HEK293 (cell line): ENCODE data around the gene CDK5.

Source experiments
- CTCF ChIA-PET: fragments of 350-600 bp; formaldehyde crosslinking; extraction: SDS; loops from one replicate; lab custom pipeline; 2021; ENCODE audit warnings: antibody characterized with exemption; lab: Yijun Ruan, JAX
- POLR2A ChIA-PET: fragments of 300-600 bp; formaldehyde crosslinking; extraction: SDS; loops from one replicate; lab custom pipeline; 2020; ENCODE audit warnings: antibody characterized with exemption, inconsistent platforms; lab: Yijun Ruan, JAX
- H3K27ac ChIP-seq: fragments of 200-500 bp; sonication (Bioruptor generic); 2 replicates; pipeline ENCODE4 v1.5.1; 2014; ENCODE audit warnings: low read depth, low read length, control low read depth, inconsistent platforms; ENCODE audit errors: extremely low read depth
- H3K36me3 ChIP-seq, 2 experiments: fragments of 200-500 bp in 1 of 2; sonication (Bioruptor generic) in 1 of 2; 1 replicate in 1 of 2; 2 replicates in 1 of 2; pipeline ENCODE4 v1.5.1; 2014 to 2017; ENCODE audit warnings: inconsistent platforms in 2 of 2, low read length in 2 of 2; ENCODE audit not compliant: control insufficient read depth in 2 of 2, insufficient read depth in 1 of 2
- H3K4me1 ChIP-seq: fragments of 200-500 bp; sonication (Bioruptor generic); 2 replicates; pipeline ENCODE4 v1.5.1; 2014; ENCODE audit warnings: mild to moderate bottlenecking, low read length, inconsistent platforms; ENCODE audit not compliant: control insufficient read depth, insufficient read depth
- H3K4me3 ChIP-seq: 2 replicates; pipeline ENCODE4 v1.5.1; 2011; ENCODE audit warnings: low read depth, mild to moderate bottlenecking, control low read depth, low read length, moderate library complexity
- H3K9me3 ChIP-seq: fragments of 200-500 bp; sonication (Bioruptor generic); 2 replicates; pipeline ENCODE4 v1.5.1; 2014; ENCODE audit warnings: low read depth, low read length, inconsistent platforms; ENCODE audit not compliant: control insufficient read depth, insufficient read depth
- GLI2 ChIP-seq: fragments of 450-650 bp; formaldehyde crosslinking; IDR thresholded peaks from 2 replicates; pipeline ENCODE4; 2017; ENCODE audit warnings: missing biosample characterization, missing genetic modification characterization, low read depth, borderline replicate concordance
- HOXD13 ChIP-seq: sonication (generic); formaldehyde crosslinking; IDR thresholded peaks from 2 replicates; pipeline ENCODE4 v1.8.0; 2022; ENCODE audit warnings: missing genetic modification reagents, borderline replicate concordance
- KLF1 ChIP-seq: fragments of 450-650 bp; formaldehyde crosslinking; IDR thresholded peaks from 2 replicates; pipeline ENCODE4 v1.5.1; 2016; ENCODE audit warnings: missing biosample characterization, missing genetic modification characterization
- OVOL3 ChIP-seq: fragments of 450-650 bp; formaldehyde crosslinking; IDR thresholded peaks from 2 replicates; pipeline ENCODE4 v1.5.1; 2016; ENCODE audit warnings: missing biosample characterization, missing genetic modification characterization
- YY2 ChIP-seq: fragments of 450-650 bp; formaldehyde crosslinking; IDR thresholded peaks from 2 replicates; pipeline ENCODE4 v1.5.1; 2016; ENCODE audit warnings: missing biosample characterization, missing genetic modification characterization
- ZBTB48 ChIP-seq: fragments of 450-650 bp; formaldehyde crosslinking; IDR thresholded peaks from 2 replicates; pipeline ENCODE4 v1.5.1; 2016; ENCODE audit warnings: missing biosample characterization, missing genetic modification characterization
- ZNF121 ChIP-seq: fragments of 450-650 bp; formaldehyde crosslinking; IDR thresholded peaks from 2 replicates; pipeline ENCODE4 v1.5.1; 2016; ENCODE audit warnings: missing biosample characterization, missing genetic modification characterization
- ZNF138 ChIP-seq: fragments of 450-650 bp; formaldehyde crosslinking; IDR thresholded peaks from 2 replicates; pipeline ENCODE4 v1.5.1; 2016; ENCODE audit warnings: missing biosample characterization, missing genetic modification characterization, borderline replicate concordance
- ZNF140 ChIP-seq: fragments of 450-650 bp; formaldehyde crosslinking; IDR thresholded peaks from 2 replicates; pipeline ENCODE4 v1.5.1; 2016; ENCODE audit warnings: missing biosample characterization, missing genetic modification characterization
- ZNF221 ChIP-seq: fragments of 450-650 bp; formaldehyde crosslinking; IDR thresholded peaks from 2 replicates; pipeline ENCODE4 v1.5.1; 2017; ENCODE audit warnings: missing biosample characterization, missing genetic modification characterization, borderline replicate concordance
- ZNF302 ChIP-seq: fragments of 450-650 bp; formaldehyde crosslinking; IDR thresholded peaks from 2 replicates; pipeline ENCODE4 v1.5.1; 2016; ENCODE audit warnings: missing biosample characterization, missing genetic modification characterization, low read depth
- ZNF324 ChIP-seq: fragments of 450-650 bp; formaldehyde crosslinking; IDR thresholded peaks from 2 replicates; pipeline ENCODE4 v1.5.1; 2016; ENCODE audit warnings: missing biosample characterization, missing genetic modification characterization
- ZNF529 ChIP-seq: fragments of 450-650 bp; formaldehyde crosslinking; IDR thresholded peaks from 2 replicates; pipeline ENCODE4 v1.5.1; 2017; ENCODE audit warnings: missing genetic modification characterization, missing biosample characterization; ENCODE audit not compliant: insufficient replicate concordance
- ZNF555 ChIP-seq: fragments of 450-650 bp; formaldehyde crosslinking; conservative IDR thresholded peaks from 2 replicates; pipeline ENCODE4 v1.5.1; 2017; ENCODE audit warnings: missing biosample characterization, mild to moderate bottlenecking, missing genetic modification characterization, inconsistent platforms
- ZNF558 ChIP-seq: fragments of 450-650 bp; formaldehyde crosslinking; IDR thresholded peaks from 2 replicates; pipeline ENCODE4 v1.5.1; 2016; ENCODE audit warnings: missing biosample characterization, missing genetic modification characterization
- ZNF600 ChIP-seq: fragments of 450-650 bp; formaldehyde crosslinking; IDR thresholded peaks from 2 replicates; pipeline ENCODE4 v1.5.1; 2016; ENCODE audit warnings: missing biosample characterization, missing genetic modification characterization
- ZNF660 ChIP-seq: fragments of 450-650 bp; IDR thresholded peaks from 2 replicates; pipeline ENCODE4 v1.5.1; 2018; ENCODE audit warnings: missing biosample characterization, mild to moderate bottlenecking, missing genetic modification characterization
- ZNF707 ChIP-seq: fragments of 450-650 bp; formaldehyde crosslinking; IDR thresholded peaks from 2 replicates; pipeline ENCODE4 v1.5.1; 2016; ENCODE audit warnings: missing biosample characterization, missing genetic modification characterization
- TF ChIP-seq, protein P1 (sequence below): fragments of 450-650 bp; formaldehyde crosslinking; IDR thresholded peaks from 2 replicates; pipeline ENCODE4 v1.5.1; 2016; ENCODE audit warnings: missing biosample characterization, missing genetic modification characterization
- TF ChIP-seq, protein P2 (sequence below): fragments of 450-650 bp; formaldehyde crosslinking; optimal IDR thresholded peaks from 2 replicates; pipeline ENCODE3; 2016; ENCODE audit warnings: missing biosample characterization, mild to moderate bottlenecking, missing genetic modification characterization
- TF ChIP-seq, protein P3 (sequence below): fragments of 450-650 bp; formaldehyde crosslinking; IDR thresholded peaks from 2 replicates; pipeline ENCODE4 v1.5.1; 2016; ENCODE audit warnings: missing biosample characterization, missing genetic modification characterization
- TF ChIP-seq, protein P4 (sequence below): fragments of 450-650 bp; formaldehyde crosslinking; IDR thresholded peaks from 2 replicates; pipeline ENCODE4 v1.5.1; 2017; ENCODE audit warnings: missing biosample characterization, missing genetic modification characterization
- TF ChIP-seq, protein P5 (sequence below): fragments of 450-650 bp; formaldehyde crosslinking; IDR thresholded peaks from 2 replicates; pipeline ENCODE4 v1.5.1; 2016; ENCODE audit warnings: missing biosample characterization, missing genetic modification characterization, borderline replicate concordance

The CDK5 gene

DNA sequence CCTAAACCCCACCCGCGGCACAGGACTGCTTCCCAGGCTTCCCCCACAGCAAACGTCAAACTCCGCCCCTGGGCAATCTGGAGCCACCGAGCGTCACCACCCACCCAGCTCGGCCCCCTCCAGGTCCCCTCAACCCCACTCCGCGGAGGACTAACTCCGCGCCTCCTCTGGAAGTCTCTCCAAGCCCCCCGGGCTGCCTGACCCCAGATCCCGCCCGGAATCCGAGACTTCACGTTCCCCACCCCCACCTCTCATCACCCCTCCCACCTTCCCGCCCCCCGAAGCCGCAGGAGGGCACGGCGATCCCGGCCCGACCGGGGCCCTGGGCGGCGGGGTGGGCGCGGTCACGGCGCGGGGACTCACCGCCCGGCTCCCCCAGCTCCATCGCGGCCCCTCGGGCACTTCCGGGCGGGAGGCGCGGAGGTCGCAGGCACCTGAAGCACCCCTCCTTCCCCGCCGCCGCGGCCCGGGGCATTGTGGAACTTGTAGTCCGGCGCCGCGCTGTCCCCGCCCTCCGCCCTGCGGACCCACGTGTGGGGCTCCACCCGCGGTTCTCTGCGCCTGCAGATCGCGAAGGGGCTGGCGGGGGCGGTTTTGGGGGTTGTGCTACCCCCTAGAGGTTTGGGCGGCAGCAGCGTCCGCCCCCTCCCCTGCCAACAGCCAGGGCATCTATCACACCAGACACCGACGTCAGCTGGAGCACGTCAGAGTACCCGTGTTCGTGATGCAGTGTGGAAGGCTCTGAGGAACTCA is 25.6 kb upstream of the CDK5 start, which contains the start of gene TMUB1 (continued):
- TF ChIP-seq ZNF555 (tag by site-specific recombination) = no peak
- TF ChIP-seq ZNF302 = no peak
- no peak for TF ChIP-seq HOXD13 (CRISPR knock-in tag)
- TF ChIP-seq ZNF529 = no peak
- TF ChIP-seq ZNF660 (tag by site-specific recombination) = no peak
- no peak for TF ChIP-seq ZNF558 (tag by site-specific recombination)
- TF ChIP-seq ZNF138 (tag by site-specific recombination) = no peak
- TF ChIP-seq ZBTB48 (tag by site-specific recombination) = 0 out of 2 replicates have a peak, but pooled peaks have one; percentile 85
- 0 out of 2 replicates have a peak, but pooled peaks have one; percentile 30 for TF ChIP-seq YY2 (tag by site-specific recombination)

DNA sequence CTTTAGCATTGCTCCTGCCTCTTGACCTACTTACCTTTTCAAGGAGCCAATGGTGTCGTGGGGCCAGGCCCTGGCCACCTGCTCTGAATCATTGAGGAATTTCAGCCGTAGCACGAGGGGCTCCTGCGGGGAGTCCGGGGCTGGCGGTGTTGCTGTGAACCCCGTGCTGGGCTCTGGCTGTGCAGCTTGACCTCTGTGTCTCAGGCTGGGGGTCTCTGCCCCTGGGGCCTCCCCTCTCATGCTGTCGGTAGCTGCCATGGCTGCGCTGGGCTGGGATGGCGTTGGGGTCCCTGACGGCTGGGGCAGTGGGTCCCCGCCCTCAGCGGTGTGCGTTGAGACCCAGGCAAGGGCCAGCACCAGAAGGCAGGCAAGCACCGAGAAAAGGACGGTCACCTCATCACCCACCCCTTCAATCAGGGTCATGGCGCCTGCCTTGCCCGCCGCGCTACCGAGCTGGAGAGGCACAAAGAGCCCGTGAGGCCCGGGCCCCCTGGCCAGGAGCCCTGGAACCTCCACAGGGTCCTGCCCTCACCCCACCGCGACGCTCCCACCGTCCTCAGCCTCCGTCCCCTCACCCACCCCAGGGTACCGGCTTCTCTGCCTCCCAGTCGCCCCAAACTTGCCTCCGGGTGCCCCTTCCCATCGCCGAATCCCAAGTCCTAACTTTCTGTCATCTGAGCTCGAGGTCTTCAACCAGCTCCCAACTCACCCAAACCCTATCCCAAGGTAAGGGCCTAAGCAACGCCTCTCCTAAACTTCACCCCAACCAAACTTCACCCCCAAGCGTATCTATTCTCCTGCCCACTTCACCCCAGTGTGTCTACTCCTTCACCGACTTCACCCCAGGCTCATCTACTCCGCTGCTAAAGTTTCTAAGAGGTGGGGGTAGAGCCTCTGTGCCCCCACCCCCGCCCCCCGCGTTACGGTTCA is 24.7 kb upstream of the CDK5 start:
- POLR2A ChIA-PET = interaction anchor here (1.0 to 2.0 kb wide), 2 partner anchors 17 to 20 kb away, joined by 3 to 17 read pairs; no protein-coding TSS in a partner anchor
- H3K4me3 ChIP-seq = peak overlapping the region; percentile 74
- peak overlapping the region; percentile 75 for H3K27ac ChIP-seq
- no peaks in the 10 kb centered on the region for H3K9me3 ChIP-seq
- CTCF ChIA-PET = interaction anchor here (0.6 to 0.9 kb wide), 4 partner anchors 9 to 30 kb away, joined by 3 to 4 read pairs (median 3); no protein-coding TSS in a partner anchor
- H3K36me3 ChIP-seq = peaks cover 0 to 22% of the 10 kb centered on the region in 2 experiments; a peak in 1 of 3 replicates
- H3K4me1 ChIP-seq = peaks cover 7% of the 10 kb centered on the region; the same call in 1 of the 2 replicates
- TF ChIP-seq, protein P1, sequence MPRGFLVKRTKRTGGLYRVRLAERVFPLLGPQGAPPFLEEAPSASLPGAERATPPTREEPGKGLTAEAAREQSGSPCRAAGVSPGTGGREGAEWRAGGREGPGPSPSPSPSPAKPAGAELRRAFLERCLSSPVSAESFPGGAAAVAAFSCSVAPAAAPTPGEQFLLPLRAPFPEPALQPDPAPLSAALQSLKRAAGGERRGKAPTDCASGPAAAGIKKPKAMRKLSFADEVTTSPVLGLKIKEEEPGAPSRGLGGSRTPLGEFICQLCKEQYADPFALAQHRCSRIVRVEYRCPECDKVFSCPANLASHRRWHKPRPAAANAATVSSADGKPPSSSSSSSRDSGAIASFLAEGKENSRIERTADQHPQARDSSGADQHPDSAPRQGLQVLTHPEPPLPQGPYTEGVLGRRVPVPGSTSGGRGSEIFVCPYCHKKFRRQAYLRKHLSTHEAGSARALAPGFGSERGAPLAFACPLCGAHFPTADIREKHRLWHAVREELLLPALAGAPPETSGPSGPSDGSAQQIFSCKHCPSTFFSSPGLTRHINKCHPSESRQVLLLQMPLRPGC (tag by site-specific recombination) = no peak
- TF ChIP-seq, protein P2, sequence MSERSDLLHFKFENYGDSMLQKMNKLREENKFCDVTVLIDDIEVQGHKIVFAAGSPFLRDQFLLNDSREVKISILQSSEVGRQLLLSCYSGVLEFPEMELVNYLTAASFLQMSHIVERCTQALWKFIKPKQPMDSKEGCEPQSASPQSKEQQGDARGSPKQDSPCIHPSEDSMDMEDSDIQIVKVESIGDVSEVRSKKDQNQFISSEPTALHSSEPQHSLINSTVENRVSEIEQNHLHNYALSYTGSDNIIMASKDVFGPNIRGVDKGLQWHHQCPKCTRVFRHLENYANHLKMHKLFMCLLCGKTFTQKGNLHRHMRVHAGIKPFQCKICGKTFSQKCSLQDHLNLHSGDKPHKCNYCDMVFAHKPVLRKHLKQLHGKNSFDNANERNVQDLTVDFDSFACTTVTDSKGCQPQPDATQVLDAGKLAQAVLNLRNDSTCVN (tag by site-specific recombination) = no peak
- TF ChIP-seq ZNF121 (tag by site-specific recombination) (no peak), KLF1 (tag by site-specific recombination) (peak; percentile 77; the same call in 1 of the 2 replicates), ZNF221 (tag by site-specific recombination) (no peak), ZNF707 (tag by site-specific recombination) (no peak), GLI2 (no peak), ZNF140 (tag by site-specific recombination) (no peak), OVOL3 (no peak), ZNF324 (tag by site-specific recombination) (no peak), ZNF600 (tag by site-specific recombination) (peak; percentile 75)
- TF ChIP-seq, protein P3, sequence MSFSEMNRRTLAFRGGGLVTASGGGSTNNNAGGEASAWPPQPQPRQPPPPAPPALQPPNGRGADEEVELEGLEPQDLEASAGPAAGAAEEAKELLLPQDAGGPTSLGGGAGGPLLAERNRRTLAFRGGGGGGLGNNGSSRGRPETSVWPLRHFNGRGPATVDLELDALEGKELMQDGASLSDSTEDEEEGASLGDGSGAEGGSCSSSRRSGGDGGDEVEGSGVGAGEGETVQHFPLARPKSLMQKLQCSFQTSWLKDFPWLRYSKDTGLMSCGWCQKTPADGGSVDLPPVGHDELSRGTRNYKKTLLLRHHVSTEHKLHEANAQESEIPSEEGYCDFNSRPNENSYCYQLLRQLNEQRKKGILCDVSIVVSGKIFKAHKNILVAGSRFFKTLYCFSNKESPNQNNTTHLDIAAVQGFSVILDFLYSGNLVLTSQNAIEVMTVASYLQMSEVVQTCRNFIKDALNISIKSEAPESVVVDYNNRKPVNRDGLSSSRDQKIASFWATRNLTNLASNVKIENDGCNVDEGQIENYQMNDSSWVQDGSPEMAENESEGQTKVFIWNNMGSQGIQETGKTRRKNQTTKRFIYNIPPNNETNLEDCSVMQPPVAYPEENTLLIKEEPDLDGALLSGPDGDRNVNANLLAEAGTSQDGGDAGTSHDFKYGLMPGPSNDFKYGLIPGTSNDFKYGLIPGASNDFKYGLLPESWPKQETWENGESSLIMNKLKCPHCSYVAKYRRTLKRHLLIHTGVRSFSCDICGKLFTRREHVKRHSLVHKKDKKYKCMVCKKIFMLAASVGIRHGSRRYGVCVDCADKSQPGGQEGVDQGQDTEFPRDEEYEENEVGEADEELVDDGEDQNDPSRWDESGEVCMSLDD (tag by site-specific recombination) = peak; percentile 84
- TF ChIP-seq, protein P4, sequence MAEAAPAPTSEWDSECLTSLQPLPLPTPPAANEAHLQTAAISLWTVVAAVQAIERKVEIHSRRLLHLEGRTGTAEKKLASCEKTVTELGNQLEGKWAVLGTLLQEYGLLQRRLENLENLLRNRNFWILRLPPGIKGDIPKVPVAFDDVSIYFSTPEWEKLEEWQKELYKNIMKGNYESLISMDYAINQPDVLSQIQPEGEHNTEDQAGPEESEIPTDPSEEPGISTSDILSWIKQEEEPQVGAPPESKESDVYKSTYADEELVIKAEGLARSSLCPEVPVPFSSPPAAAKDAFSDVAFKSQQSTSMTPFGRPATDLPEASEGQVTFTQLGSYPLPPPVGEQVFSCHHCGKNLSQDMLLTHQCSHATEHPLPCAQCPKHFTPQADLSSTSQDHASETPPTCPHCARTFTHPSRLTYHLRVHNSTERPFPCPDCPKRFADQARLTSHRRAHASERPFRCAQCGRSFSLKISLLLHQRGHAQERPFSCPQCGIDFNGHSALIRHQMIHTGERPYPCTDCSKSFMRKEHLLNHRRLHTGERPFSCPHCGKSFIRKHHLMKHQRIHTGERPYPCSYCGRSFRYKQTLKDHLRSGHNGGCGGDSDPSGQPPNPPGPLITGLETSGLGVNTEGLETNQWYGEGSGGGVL (tag by site-specific recombination) = peak; percentile 95
- TF ChIP-seq, protein P5, sequence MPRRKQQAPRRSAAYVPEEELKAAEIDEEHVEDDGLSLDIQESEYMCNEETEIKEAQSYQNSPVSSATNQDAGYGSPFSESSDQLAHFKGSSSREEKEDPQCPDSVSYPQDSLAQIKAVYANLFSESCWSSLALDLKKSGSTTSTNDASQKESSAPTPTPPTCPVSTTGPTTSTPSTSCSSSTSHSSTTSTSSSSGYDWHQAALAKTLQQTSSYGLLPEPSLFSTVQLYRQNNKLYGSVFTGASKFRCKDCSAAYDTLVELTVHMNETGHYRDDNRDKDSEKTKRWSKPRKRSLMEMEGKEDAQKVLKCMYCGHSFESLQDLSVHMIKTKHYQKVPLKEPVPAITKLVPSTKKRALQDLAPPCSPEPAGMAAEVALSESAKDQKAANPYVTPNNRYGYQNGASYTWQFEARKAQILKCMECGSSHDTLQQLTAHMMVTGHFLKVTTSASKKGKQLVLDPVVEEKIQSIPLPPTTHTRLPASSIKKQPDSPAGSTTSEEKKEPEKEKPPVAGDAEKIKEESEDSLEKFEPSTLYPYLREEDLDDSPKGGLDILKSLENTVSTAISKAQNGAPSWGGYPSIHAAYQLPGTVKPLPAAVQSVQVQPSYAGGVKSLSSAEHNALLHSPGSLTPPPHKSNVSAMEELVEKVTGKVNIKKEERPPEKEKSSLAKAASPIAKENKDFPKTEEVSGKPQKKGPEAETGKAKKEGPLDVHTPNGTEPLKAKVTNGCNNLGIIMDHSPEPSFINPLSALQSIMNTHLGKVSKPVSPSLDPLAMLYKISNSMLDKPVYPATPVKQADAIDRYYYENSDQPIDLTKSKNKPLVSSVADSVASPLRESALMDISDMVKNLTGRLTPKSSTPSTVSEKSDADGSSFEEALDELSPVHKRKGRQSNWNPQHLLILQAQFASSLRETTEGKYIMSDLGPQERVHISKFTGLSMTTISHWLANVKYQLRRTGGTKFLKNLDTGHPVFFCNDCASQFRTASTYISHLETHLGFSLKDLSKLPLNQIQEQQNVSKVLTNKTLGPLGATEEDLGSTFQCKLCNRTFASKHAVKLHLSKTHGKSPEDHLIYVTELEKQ (tag by site-specific recombination) = no peak
